ENCODE results near the gene PRICKLE4.

Gene PRICKLE4

GRCh38 chr6:41780551-41781365 is at the start of gene PRICKLE4:
Gene PRICKLE4, plus strand, starts transcription at chr6:41780782. Its CDS starts 2,692 bp downstream, at chr6:41783474.
- peak; percentile 8 to 12 for DNase-seq

DNA sequence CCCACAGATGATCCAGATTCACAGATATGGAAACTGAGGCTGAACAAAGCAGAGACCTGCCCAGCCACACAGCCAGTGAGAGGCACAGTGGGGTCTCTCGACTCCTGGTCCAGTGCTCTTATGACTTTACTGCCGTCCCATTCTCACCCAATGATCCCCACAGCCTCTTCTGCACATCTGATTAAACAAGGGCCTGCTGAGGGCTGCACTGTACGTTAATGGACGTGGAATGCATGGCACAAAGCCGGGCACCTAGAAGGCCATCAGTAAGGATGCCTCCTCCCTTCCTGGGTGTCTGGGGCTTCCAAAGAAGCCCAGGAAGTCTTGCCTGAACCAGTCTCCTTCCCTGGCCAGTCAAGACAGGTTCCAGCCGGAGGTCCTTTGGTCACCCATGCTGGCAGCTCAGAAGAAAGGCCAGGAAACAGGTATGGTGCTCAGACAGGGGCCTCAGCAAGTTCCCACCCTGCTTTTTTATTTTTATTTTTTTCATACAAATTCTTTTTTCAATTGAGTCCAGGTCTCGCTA is 49.0 kb upstream of the PRICKLE4 start:
- DNase-seq, result no peak

DNA sequence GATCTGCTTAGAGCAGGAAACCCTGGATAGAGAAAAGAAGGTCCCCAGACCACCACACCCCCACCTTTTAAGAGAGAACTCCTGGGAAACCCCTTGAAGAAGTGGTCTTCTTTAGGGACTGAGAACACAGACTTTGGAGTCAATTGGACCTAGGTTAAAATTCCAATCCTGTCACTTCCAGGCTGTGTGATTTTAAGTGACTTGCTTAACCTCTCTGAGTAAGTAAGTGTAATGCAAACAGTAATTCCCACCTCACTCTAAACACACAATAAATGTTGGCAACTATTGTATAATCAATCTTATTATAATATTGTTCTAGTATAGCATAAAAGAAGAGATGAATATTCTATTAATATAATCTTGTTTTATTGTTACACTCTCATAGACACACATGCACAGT is 48.4 kb upstream of the PRICKLE4 start:
- no peak for DNase-seq

GRCh38 chr6:41732591-41733359 is 47.8 kb upstream of the PRICKLE4 start:
- DNase-seq, result no peak

- DNase-seq, result no peak
Observed at GRCh38 chr6:41733360-41733706, 47.2 kb upstream of the PRICKLE4 start.

DNA sequence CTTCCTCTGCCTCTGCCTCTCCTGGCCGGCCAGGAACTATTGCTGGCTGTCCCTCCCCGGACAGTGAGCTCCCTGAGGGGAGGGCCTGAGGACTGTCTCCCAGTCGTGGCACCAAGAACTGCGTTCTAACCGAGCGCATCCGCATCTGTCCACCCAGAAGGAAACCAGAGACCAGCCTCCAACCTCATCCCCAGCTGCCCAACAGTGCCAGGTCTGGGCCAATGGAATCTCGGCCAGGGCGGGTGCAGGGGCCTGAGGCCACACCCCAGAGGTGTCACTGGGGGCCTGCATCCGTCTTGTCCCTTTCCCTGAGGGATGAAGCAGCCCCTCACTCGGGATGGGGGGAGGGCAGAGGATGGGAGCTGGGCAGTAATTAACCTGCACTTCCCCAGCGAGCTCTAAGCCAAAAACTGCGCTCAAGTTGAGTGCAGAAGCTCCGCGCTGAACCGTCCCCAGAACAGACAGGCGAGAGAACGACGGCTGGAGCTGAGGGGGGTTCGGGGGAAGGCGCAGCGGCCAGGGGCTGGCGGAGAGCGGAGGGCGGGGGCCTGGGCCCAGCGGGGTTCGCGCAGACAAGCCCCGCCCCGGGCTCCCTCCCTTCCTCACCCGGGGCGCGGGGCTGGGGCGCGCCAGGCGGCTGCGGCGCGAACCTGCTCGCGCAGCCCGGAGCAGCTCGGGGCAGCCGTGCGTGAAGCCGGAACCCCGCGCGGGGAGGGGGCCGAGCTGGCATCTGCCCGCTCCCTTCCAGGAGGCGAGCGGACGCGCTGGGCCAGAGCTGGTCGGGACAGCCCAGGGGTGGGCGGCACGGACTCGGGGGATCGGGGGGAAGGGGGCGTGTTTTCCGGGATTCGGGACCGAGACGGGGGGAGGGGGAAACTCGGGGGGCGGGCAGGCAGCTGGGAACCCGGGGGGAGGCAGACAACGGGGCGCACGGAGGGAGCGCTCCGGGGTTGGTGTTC is 46.6 kb upstream of the PRICKLE4 start:
- peak; percentile 35 to 41 for DNase-seq

GRCh38 chr6:41734666-41735426 is 45.7 kb upstream of the PRICKLE4 start:
- peak in 1 of 2 experiments; percentile 14 for DNase-seq

DNA sequence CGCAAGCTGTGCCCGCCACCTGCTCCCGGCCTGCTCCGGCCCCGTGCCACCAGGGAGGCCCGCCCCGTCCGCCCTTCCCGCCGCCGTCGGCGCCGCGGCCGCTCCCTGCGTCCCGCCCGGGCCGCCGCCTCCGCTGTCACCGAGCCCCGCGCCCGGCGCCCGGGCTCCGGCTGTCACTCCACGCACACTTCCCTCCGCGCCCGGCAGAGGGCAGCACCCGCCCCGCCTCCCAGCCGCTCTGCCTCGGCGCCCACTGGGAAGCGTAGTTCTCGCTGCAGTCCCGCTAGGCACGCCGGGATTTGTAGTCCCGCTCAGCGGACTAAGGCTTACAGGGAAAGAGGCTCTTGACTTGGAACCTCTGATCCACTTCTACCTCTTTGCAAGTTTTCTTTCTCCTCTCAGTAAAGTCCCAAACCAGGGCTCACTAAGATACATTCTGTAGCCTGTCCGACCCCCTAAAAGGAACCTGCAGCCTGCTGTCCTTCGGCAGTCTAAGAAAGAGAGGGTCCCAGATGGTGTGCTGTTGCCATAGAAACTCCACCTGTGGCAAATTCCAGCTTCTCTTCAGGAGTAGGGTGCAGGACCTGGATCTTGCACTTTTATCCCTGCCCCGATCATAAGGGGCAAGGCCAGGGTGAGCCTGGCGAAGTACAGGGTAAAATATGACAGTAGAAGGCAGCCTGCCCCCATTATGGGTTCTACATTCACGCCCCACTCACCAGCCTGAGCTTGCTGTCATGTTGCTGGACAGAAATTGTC is 45.0 kb upstream of the PRICKLE4 start, which contains the start of gene TFEB:
TFEB (minus strand) TSS at position 182 of the 759 bp plus-strand sequence. CDS start 44,395 bp downstream, outside the sequence.
- peak; percentile 85 to 93 for DNase-seq

DNA sequence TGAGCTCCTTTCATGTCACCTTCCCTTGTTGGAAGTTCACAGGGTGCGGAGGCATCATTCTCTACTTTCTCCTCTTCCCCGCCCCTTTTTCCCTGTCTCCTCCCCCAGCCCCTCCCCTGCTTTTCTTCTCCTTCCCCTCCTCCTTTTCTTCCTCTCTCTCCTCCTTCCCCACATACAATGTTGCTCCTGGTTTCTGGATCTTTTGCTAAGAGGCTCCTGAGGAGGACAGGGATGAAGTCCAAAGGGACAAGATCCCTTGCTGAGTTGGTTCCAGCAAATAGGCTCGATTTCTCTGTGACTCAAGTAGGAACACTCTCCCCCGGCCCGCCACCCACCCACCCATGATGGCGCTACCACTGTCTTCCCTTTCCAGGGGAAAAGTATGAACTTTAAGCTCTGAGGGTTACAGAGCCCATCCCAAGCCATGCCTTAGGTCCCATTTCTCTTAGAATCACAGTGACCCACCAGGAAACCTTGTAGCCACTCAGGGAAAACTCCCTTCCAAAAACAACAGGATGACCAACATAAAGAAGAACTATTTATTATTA is 44.3 kb upstream of the PRICKLE4 start:
- no peak for DNase-seq

GRCh38 chr6:41736800-41737555 is 43.6 kb upstream of the PRICKLE4 start:
- DNase-seq, result no peak

GRCh38 chr6:41737591-41738130 is 42.9 kb upstream of the PRICKLE4 start:
- no peak for DNase-seq

DNA sequence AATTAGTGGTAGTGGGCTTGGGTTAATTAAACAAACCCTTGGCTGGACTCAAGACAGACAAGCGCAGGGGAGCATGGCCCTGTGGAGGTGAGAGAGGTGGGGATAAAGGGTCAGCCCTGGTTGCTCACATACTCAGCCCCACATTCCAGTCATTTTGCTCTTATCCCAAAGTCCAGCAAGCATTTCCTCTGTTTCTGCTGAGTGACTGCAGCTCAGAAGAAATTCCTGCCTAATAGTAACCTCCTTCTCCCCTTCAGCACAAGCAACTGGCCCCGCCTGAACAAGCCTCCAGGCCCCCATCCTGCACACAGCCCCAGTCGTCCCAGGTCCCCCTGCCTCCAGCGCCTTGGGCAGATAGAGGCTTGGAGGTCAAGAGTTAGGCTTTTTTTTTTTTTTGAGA is 41.5 kb upstream of the PRICKLE4 start:
- no peak for DNase-seq

DNA sequence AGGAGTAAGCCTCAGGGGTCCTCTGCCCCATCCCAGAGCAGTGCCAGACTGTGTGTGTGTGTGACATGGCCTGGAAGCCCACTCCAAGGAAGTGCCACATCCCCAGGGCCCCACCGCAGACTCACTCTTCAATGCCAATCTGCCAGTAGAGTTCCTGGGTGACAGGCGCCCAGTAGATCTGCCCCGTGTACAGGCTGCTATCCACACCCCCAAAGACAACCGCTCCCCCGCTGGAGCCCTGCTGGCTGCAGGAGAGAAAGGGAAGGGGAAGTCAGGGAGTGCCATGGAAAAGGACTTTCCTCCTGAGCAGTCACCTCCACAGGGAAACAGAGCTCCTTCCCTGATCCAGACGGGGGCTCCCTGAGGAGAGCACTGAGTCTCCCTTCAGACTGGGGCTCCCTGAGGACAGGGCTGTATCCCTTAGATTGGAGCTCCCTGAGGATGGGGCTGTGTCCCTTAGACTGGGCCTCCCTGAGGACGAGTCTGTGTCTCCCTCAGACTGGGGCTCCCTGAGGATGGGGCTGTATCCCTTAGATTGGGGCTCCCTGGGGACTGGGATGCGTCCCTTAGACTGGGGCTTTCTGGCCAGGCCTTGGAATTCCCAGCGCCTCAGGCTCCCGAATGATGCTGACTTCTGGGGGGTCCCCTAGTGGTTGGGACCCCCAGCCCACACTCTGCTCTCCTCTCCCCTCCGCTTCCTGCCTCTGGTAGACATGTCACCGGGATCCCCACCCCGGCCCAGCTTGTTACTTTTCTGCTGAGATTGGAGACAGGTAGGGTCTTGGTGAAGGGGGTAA is 40.0 kb upstream of the PRICKLE4 start:
- no peak for DNase-seq

- DNase-seq, result no peak
Observed at GRCh38 chr6:41741625-41742490, 38.7 kb upstream of the PRICKLE4 start.

- DNase-seq, result no peak
Observed at GRCh38 chr6:41743406-41744235, 37.0 kb upstream of the PRICKLE4 start.

GRCh38 chr6:41744236-41744787 is 36.3 kb upstream of the PRICKLE4 start:
- no peak for DNase-seq
